Measurements from ENCODE around the gene ZNF74.
"Not testable (repeated sequence)": the region's sequence is repeated elsewhere in the genome, so short reads cannot be mapped to it uniquely, and the experiment has no call there.

Gene ZNF74

GRCh38 chr22:20393705-20394476 is at the start of gene ZNF74:
Gene ZNF74 (plus strand): TSS chr22:20394151. CDS start chr22:20394629, 478 bp downstream.
- in situ Hi-C loops (cut with MboI; ENCODE audit: low sequenced_read_pairs), result no loop called here

DNA sequence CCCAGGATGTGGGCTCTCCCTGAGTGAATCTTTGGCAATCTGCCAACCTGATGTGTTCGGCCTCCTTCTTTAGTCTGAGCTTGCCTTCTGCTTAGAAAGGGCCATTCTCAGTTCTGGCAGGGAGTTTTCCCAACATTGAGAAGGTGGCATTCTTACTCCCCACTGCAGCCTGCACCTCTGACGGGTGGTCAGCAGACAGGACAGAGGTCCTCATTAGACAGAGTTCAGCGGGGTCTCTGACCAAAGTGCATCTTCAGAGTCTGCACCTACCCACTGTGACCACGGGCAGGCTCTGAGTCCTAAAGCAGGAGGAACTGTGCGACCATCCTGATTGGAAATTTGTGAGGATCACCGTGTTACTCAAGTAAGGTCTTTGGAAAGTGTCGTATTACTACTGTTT is 47.4 kb upstream of the ZNF74 start:
- in situ Hi-C loops (cut with MboI; ENCODE audit: low sequenced_read_pairs), result not testable (repeated sequence)

GRCh38 chr22:20352536-20352935 is 41.4 kb upstream of the ZNF74 start:
- in situ Hi-C loops (cut with MboI; ENCODE audit: low sequenced_read_pairs), result not testable (repeated sequence)

GRCh38 chr22:20354238-20354975 is 39.5 kb upstream of the ZNF74 start:
- in situ Hi-C loops (cut with MboI; ENCODE audit: low sequenced_read_pairs), result no loop called here

GRCh38 chr22:20355939-20356636 is 37.9 kb upstream of the ZNF74 start:
- in situ Hi-C loops (cut with MboI; ENCODE audit: low sequenced_read_pairs), result not testable (repeated sequence)

DNA sequence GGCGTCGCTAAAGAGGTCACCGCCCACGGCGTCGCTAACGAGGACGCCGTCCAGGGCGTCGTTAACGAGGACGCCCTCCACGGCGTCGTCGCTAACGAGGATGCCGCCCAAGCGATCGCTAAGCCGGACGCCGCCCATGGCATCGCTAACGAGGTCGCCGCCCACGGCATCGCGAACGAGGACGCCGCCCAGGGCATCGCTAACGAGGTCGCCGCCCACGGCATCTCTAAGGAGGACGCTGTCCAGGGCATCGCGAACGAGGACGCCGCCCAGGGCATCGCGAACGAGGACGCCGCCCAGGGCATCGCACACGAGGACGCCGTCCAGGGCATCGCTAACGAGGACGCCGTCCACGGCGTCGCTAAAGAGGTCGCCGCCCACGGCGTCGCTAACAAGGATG is 37.0 kb upstream of the ZNF74 start:
- in situ Hi-C loops (cut with MboI; ENCODE audit: low sequenced_read_pairs), result not testable (repeated sequence)

DNA sequence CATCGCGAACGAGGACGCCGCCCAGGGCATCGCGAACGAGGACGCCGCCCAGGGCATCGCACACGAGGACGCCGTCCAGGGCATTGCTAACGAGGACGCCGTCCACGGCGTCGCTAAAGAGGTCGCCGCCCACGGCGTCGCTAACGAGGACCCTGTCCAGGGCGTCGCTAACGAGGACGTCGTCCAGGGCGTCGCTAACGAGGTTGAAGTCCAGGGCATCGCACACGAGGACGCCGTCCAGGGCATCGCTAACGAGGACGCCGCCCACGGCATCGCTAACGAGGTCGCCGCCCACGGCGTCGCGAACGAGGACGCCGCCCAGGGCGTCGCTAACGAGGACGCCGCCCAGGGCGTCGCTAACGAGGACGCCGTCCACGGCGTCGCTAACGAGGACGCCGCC is 36.0 kb upstream of the ZNF74 start:
- in situ Hi-C loops (cut with MboI; ENCODE audit: low sequenced_read_pairs), result not testable (repeated sequence)

DNA sequence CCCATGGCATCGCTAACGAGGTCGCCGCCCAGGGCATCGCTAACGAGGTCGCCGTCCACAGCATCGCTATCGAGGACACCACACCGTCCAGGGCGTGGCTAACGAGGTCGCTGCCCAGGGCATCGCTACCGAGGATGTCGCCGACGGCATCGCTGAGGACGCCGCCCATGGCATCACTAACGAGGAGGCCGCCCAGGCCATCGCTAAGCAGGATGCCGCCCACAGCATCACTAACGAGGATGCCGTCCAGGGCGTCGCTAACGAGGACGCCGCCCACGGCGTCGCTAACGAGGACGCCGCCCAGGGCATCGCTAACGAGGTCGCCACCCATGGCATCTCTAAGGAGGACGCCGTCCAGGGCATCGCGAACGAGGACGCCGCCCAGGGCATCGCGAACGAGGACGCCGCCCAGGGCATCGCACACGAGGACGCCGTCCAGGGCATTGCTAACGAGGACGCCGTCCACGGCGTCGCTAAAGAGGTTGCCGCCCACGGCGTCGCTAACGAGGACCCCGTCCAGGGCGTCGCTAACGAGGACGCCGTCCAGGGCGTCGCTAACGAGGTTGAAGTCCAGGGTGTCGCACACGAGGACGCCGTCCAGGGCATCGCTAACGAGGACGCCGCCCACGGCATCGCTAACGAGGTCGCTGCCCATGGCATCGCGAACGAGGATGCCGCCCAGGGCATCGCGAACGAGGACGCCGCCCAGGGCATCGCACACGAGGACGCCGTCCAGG is 35.3 kb upstream of the ZNF74 start:
- in situ Hi-C loops (cut with MboI; ENCODE audit: low sequenced_read_pairs), result not testable (repeated sequence)

DNA sequence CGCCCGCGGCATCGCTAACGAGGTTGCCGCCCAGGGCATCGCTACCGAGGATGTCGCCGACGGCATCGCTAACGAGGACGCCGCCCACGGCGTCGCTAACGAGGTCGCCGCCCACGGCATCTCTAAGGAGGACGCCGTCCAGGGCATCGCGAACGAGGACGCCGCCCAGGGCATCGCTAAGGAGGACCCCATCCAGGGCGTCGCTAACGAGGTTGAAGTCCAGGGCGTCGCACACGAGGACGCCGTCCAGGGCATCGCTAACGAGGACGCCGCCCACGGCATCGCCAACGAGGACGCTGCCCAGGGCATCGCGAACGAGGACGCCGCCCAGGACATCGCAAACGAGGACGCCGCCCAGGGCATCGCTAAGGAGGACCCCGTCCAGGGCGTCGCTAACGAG is 33.7 kb upstream of the ZNF74 start:
- in situ Hi-C loops (cut with MboI; ENCODE audit: low sequenced_read_pairs), result not testable (repeated sequence)

DNA sequence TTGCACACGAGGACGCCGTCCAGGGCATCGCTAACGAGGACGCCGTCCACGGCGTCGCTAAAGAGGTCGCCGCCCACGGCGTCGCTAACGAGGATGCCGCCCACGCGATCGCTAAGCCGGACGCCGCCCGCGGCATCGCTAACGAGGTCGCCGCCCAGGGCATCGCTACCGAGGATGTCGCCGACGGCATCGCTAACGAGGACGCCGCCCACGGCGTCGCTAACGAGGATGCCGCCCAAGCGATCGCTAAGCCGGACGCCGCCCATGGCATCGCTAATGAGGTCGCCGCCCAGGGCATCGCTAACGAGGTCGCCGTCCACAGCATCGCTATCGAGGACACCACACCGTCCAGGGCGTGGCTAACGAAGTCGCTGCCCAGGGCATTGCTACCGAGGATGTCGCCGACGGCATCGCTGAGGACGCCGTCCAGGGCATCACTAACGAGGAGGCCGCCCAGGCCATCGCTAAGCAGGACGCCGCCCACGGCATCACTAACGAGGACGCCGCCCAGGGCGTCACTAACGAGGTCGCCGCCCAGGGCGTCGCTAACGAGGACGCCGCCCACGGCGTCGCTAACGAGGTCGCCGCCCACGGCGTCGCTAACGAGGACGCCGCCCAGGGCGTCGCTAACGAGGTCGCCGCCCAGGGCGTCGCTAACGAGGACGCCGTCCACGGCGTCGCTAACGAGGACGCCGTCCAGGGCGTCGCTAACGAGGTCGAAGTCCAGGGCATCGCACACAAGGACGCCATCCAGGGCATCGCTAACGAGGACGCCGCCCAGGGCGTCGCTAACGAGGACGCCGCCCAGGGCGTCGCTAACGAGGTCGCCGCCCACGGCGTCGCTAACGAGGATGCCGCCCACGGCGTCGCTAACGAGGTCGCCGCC is 32.8 kb upstream of the ZNF74 start:
- in situ Hi-C loops (cut with MboI; ENCODE audit: low sequenced_read_pairs), result not testable (repeated sequence)

GRCh38 chr22:20361752-20362229 is 32.2 kb upstream of the ZNF74 start:
- in situ Hi-C loops (cut with MboI; ENCODE audit: low sequenced_read_pairs), result not testable (repeated sequence)

GRCh38 chr22:20362403-20362802 is 31.5 kb upstream of the ZNF74 start:
- in situ Hi-C loops (cut with MboI; ENCODE audit: low sequenced_read_pairs), result not testable (repeated sequence)

GRCh38 chr22:20364335-20365260 is 29.4 kb upstream of the ZNF74 start:
- in situ Hi-C loops (cut with MboI; ENCODE audit: low sequenced_read_pairs), result not testable (repeated sequence)

- in situ Hi-C loops (cut with MboI; ENCODE audit: low sequenced_read_pairs), result not testable (repeated sequence)
Measured at GRCh38 chr22:20366841-20367240, 27.1 kb upstream of the ZNF74 start.

GRCh38 chr22:20368875-20369274 is 25.1 kb upstream of the ZNF74 start:
- in situ Hi-C loops (cut with MboI; ENCODE audit: low sequenced_read_pairs), result not testable (repeated sequence)

- in situ Hi-C loops (cut with MboI; ENCODE audit: low sequenced_read_pairs), result not testable (repeated sequence)
Measured at GRCh38 chr22:20371687-20372086, 22.3 kb upstream of the ZNF74 start.

GRCh38 chr22:20372406-20372854 is 21.5 kb upstream of the ZNF74 start:
- in situ Hi-C loops (cut with MboI; ENCODE audit: low sequenced_read_pairs), result not testable (repeated sequence)

DNA sequence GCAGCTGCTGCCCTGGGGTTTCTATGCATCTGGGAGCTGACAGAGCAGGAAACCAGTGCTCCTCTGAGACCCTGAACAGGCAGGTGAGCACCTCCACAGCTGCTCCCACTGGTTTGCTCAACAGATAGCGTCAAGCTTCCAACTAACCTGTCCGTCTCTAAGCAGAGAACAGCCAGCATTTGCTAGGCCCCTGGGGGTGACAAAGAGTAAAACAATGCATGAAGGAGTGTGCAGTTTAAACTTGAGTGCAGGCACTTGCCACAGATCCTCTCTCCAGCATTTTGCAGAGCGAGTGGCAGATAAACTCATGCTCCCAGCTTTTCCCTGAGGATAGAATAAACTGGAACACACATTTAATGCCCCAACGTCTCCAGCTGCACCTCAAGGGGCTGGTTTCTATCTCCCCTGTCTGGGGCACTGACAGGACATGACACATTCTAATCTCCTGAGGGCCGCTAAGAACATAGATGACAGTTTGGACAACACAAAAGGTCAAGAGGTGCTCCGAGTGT is 20.7 kb upstream of the ZNF74 start:
- in situ Hi-C loops (cut with MboI; ENCODE audit: low sequenced_read_pairs), result not testable (repeated sequence)
